Measurements from ENCODE around the gene CILP.
"Not testable (repeated sequence)": the region's sequence is repeated elsewhere in the genome, so short reads cannot be mapped to it uniquely, and the experiment has no call there.

The CILP gene

GRCh38 chr15:65210770-65211481 lies at the start of gene CILP:
Gene CILP (minus strand): TSS chr15:65211473. CDS start chr15:65209755, 1,718 bp downstream.
- no peak for DNase-seq (ENCODE audit: low read depth)

GRCh38 chr15:65260968-65261367 lies 49.7 kb upstream of the CILP start:
- DNase-seq (ENCODE audit: low read depth) = no peak

- no peak for DNase-seq (ENCODE audit: low read depth)
These were observed 48.1 kb upstream of the CILP start for GRCh38 chr15:65259367-65259797.

- DNase-seq (ENCODE audit: low read depth) = no peak
These were observed 47.3 kb upstream of the CILP start for GRCh38 chr15:65258375-65259262.

- no peak for DNase-seq (ENCODE audit: low read depth)
These were observed 44.3 kb upstream of the CILP start for GRCh38 chr15:65255486-65256140.

- DNase-seq (ENCODE audit: low read depth) = no peak
These were observed 43.5 kb upstream of the CILP start for GRCh38 chr15:65254758-65255157.

GRCh38 chr15:65254356-65254755 lies 43.1 kb upstream of the CILP start:
- no peak for DNase-seq (ENCODE audit: low read depth)

GRCh38 chr15:65249641-65250040 lies 38.4 kb upstream of the CILP start:
- DNase-seq (ENCODE audit: low read depth) = peak; percentile 47

- DNase-seq (ENCODE audit: low read depth) = no peak
These were observed 37.4 kb upstream of the CILP start for GRCh38 chr15:65248511-65249255.

- DNase-seq (ENCODE audit: low read depth) = no peak
These were observed 35.7 kb upstream of the CILP start for GRCh38 chr15:65246939-65247338.

- no peak for DNase-seq (ENCODE audit: low read depth)
These were observed 34.9 kb upstream of the CILP start for GRCh38 chr15:65246026-65246714.

GRCh38 chr15:65245096-65245856 lies 34.0 kb upstream of the CILP start:
- DNase-seq (ENCODE audit: low read depth) = no peak

- DNase-seq (ENCODE audit: low read depth) = no peak
These were observed 33.4 kb upstream of the CILP start for GRCh38 chr15:65244638-65245037.

GRCh38 chr15:65236443-65236842 lies 25.2 kb upstream of the CILP start:
- not testable (repeated sequence) for DNase-seq (ENCODE audit: low read depth)

GRCh38 chr15:65233696-65234095 lies 22.4 kb upstream of the CILP start:
- DNase-seq (ENCODE audit: low read depth) = no peak

GRCh38 chr15:65232520-65232919 lies 21.2 kb upstream of the CILP start:
- DNase-seq (ENCODE audit: low read depth) = no peak

GRCh38 chr15:65231306-65231705 lies 20.0 kb upstream of the CILP start:
- no peak for DNase-seq (ENCODE audit: low read depth)

GRCh38 chr15:65226901-65227300 lies 15.6 kb upstream of the CILP start:
- DNase-seq (ENCODE audit: low read depth) = not testable (repeated sequence)

GRCh38 chr15:65226221-65226620 lies 14.9 kb upstream of the CILP start:
- DNase-seq (ENCODE audit: low read depth) = no peak

- no peak for DNase-seq (ENCODE audit: low read depth)
These were observed 12.7 kb upstream of the CILP start for GRCh38 chr15:65223996-65224395.

- DNase-seq (ENCODE audit: low read depth) = no peak
These were observed 11.6 kb upstream of the CILP start for GRCh38 chr15:65222891-65223290.
